Measurements from ENCODE around the gene C22orf39. TPM values are rescaled to one million over a fixed set of nuclear protein-coding genes. Genes with fewer than 3 reads are reported as not detected.

Gene C22orf39
- total RNA-seq, 1 experiment from 2014 or later, result 19.3 TPM

GRCh38 chr22:19430890-19431541 is 16.5 kb downstream of the C22orf39 start:
- Histone ChIP-seq H3K4ac (ENCODE audit: low read depth, low read length) (no peak overlapping the region), H2AFZ (ENCODE audit: low read length) (no peak overlapping the region), H4K8ac (replicated peaks; ENCODE audit: insufficient read length, low read depth, low read length) (no peak overlapping the region), H3K23me2 (ENCODE audit: insufficient read length, low read depth, low read length, poor library complexity, severe bottlenecking) (peaks cover 7% of the 10 kb centered on the region), H2BK15ac (ENCODE audit: low read depth, low read length) (no peak overlapping the region), H3K18ac (ENCODE audit: insufficient read length, low read depth, low read length) (peak overlapping the region; percentile 47), H3K79me2 (ENCODE audit: insufficient read depth, low read length) (peaks cover 37% of the 10 kb centered on the region; the same call in 1 of the 2 replicates), H3K4me2 (ENCODE audit: insufficient read depth, insufficient read length, low read length) (peak overlapping the region; percentile 60), H2BK20ac (ENCODE audit: low read depth, low read length, poor library complexity, severe bottlenecking) (no peak overlapping the region), H3K4me1 (ENCODE audit: insufficient read depth, low read length) (peaks cover 4% of the 10 kb centered on the region; the same call in 1 of the 2 replicates), H2AK5ac (ENCODE audit: insufficient read length, low read length) (no peak overlapping the region), H4K20me1 (ENCODE audit: control insufficient read depth, insufficient read depth, insufficient read length) (no peaks in the 10 kb centered on the region), H3K27ac (ENCODE audit: insufficient read length, low read depth, low read length) (no peak overlapping the region), H3K23ac (ENCODE audit: insufficient read length, low read depth, low read length) (no peak overlapping the region), H3T11ph (ENCODE audit: low read length) (no peak overlapping the region), H4K91ac (ENCODE audit: insufficient read length, low read depth, low read length) (no peak overlapping the region), H3K56ac (ENCODE audit: insufficient read length, low read depth, low read length) (no peak overlapping the region), H2BK5ac (ENCODE audit: insufficient read length, low read length) (no peak overlapping the region), H2BK12ac (ENCODE audit: insufficient read length, low read depth, low read length) (no peak overlapping the region), H3K79me1 (ENCODE audit: insufficient read depth, low read depth, low read length, poor library complexity, severe bottlenecking) (peaks cover 11% of the 10 kb centered on the region), H3K9me3 (ENCODE audit: control insufficient read depth, low read depth, low read length) (no peaks in the 10 kb centered on the region), H3K9ac (ENCODE audit: extremely low read depth, insufficient read length, low read length) (peak overlapping the region; percentile 45), H2BK120ac (ENCODE audit: low read depth, low read length, poor library complexity, severe bottlenecking) (no peak overlapping the region), H3K14ac (ENCODE audit: insufficient read depth, low read length) (peak overlapping the region; percentile 32), H3K27me3 (ENCODE audit: insufficient read depth, low read length) (no peaks in the 10 kb centered on the region), H4K5ac (ENCODE audit: insufficient read length, low read depth, low read length) (no peak overlapping the region)
- Mint-ChIP-seq H3K27ac (peak overlapping the region in 2 of 3 experiments; percentile 88 to 93; a peak in 3 of 7 replicates), H3K4me3 (peak overlapping the region; percentile 88 to 92), H3K9me3 (no peaks in the 10 kb centered on the region), H3K27me3 (ENCODE audit: low read depth) (no peaks in the 10 kb centered on the region), H3K36me3 (ENCODE audit: insufficient read depth in 1 of 3, low read depth in 3 of 3) (peaks cover 2 to 19% (median 13%) of the 10 kb centered on the region in 3 experiments; a peak in 6 of 7 replicates), H3K4me1 (peaks cover 20 to 24% of the 10 kb centered on the region in 2 experiments)
- peak; percentile 51 for DNase-seq
- no CpG with 5 or more reads among the region's 53 CpGs for WGBS (ENCODE audit: extremely low coverage, insufficient read length, low lambda C conversion rate)
- TF ChIP-seq CTCF (conservative IDR thresholded peaks at IDR 0.05), result peak; percentile 55

Measured in H9 (cell line).